Measurements from ENCODE around the gene VSTM4. TPM values are rescaled to one million over a fixed set of nuclear protein-coding genes. Genes with fewer than 3 reads are reported as not detected.

VSTM4 gene
- total and polyA plus RNA-seq, 9 of the 15 experiments (the other 6 are each of a cell fraction or from before 2014, with no cell fraction given) = 1.0 to 7.9 (median 3.0) TPM

GRCh38 chr10:49001870-49002672 is 113.3 kb downstream of the VSTM4 start (continued):
- TF ChIP-seq PTTG1 (tag; IDR thresholded peaks at IDR 0.05; ENCODE audit: low read depth) (no peak), FUS (optimal IDR thresholded peaks at IDR 0.05; ENCODE audit: low read depth, low read length) (no peak), ZNF507 (tag; conservative IDR thresholded peaks at IDR 0.05) (no peak), GATAD2B (IDR thresholded peaks at IDR 0.05; ENCODE audit: borderline replicate concordance) (no peak), BDP1 (IDR thresholded peaks at IDR 0.05; ENCODE audit: insufficient read depth, insufficient read length) (no peak), ZBTB5 (IDR thresholded peaks at IDR 0.05) (no peak), TAF1 (IDR thresholded peaks at IDR 0.05; ENCODE audit: control insufficient read depth, extremely low read depth, insufficient read depth, low read length, severe bottlenecking) (no peak), ZBTB9 (CRISPR knock-in tag; IDR thresholded peaks at IDR 0.05) (no peak)
